Renal cortex interstitium (tissue), 11 donors: Measurements from ENCODE around the gene CACNA2D2. TPM values are rescaled to one million over a fixed set of nuclear protein-coding genes. Genes with fewer than 3 reads are reported as not detected.

ENCODE experiments used
- DNase-seq, 11 donors: peaks; one replicate each; pipeline ENCODE4 v3.0.0-alpha.2; 2013; ENCODE audit warnings: low read depth in 9 of 11, low spot score in 4 of 11; ENCODE audit errors: extremely low read depth in 1 of 11
- polyA plus RNA-seq, 3 donors: library from polyadenylated mRNA; unstranded; fragments of 120-200 nt; gene quantifications; one replicate each; pipeline ENCODE4 v1.2.1, GENCODE V29; 2013; ENCODE audit not compliant: insufficient read length in 3 of 3

Gene CACNA2D2
- polyA plus RNA-seq, 3 donors: 14.0 to 17.2 (median 14.6) TPM

- peak; percentile 89 to 99 (median 95) for DNase-seq
These were observed 144.3 kb downstream of the CACNA2D2 start, which contains the start of gene TMEM115 for GRCh38 chr3:50358911-50359759. TMEM115 (minus strand) TSS chr3:50359521; CDS start chr3:50359063, 458 bp downstream.

GRCh38 chr3:50358355-50358910 is 145.0 kb downstream of the CACNA2D2 start:
- no peak for DNase-seq

GRCh38 chr3:50357481-50357880 is 146.0 kb downstream of the CACNA2D2 start:
- no peak for DNase-seq

GRCh38 chr3:50356553-50356952 is 146.9 kb downstream of the CACNA2D2 start:
- DNase-seq: no peak

GRCh38 chr3:50355829-50356552 is 147.4 kb downstream of the CACNA2D2 start:
- DNase-seq: no peak

- DNase-seq: no peak
These were observed 148.6 kb downstream of the CACNA2D2 start for GRCh38 chr3:50354850-50355249.

GRCh38 chr3:50354186-50354764 is 149.2 kb downstream of the CACNA2D2 start:
- DNase-seq: no peak

GRCh38 chr3:50353245-50354004 is 150.0 kb downstream of the CACNA2D2 start:
- DNase-seq: no peak

- no peak for DNase-seq
These were observed 150.7 kb downstream of the CACNA2D2 start for GRCh38 chr3:50352781-50353180.

GRCh38 chr3:50351323-50351697 is 152.1 kb downstream of the CACNA2D2 start:
- no peak for DNase-seq

GRCh38 chr3:50350527-50351322 is 152.7 kb downstream of the CACNA2D2 start, which contains the start of the genes CYB561D2 and NPRL2:
CYB561D2 (plus strand) TSS chr3:50350862; CDS start chr3:50351434, 572 bp downstream.
NPRL2 (minus strand) TSS chr3:50350775; CDS start chr3:50350652, 123 bp downstream.
- DNase-seq: peak; percentile 70 to 92 (median 88)

- DNase-seq: no peak
These were observed 153.3 kb downstream of the CACNA2D2 start for GRCh38 chr3:50350213-50350526.

- DNase-seq: no peak
These were observed 156.1 kb downstream of the CACNA2D2 start for GRCh38 chr3:50347187-50347813.

- DNase-seq: no peak
These were observed 157.7 kb downstream of the CACNA2D2 start, which contains the start of gene ZMYND10 for GRCh38 chr3:50345586-50346234. ZMYND10 (minus strand) TSS chr3:50345732; CDS start chr3:50345579, 153 bp downstream.

GRCh38 chr3:50345008-50345407 is 158.4 kb downstream of the CACNA2D2 start:
- no peak for DNase-seq

- no peak for DNase-seq
These were observed 160.4 kb downstream of the CACNA2D2 start for GRCh38 chr3:50342813-50343633.
